Smooth muscle cell (in vitro differentiated cells): ENCODE data around the gene ATP8A2. TPM values are rescaled to one million over a fixed set of nuclear protein-coding genes. Genes with fewer than 3 reads are reported as not detected.

Experiments used
- DNase-seq: peaks from one replicate; lab custom pipeline; 2025; ENCODE audit not compliant: unreplicated experiment; lab: John Stamatoyannopoulos, UW
- H2AFZ ChIP-seq: fragments of 200-600 bp; sonication (generic); 2 replicates; pipeline ENCODE4 v1.6.0; 2016; ENCODE audit warnings: antibody characterized with exemption, low read depth, mild to moderate bottlenecking
- H3F3A ChIP-seq: fragments of 200-600 bp; sonication (generic); 2 replicates; pipeline ENCODE4 v1.6.0; 2017; ENCODE audit warnings: antibody characterized with exemption, low read depth
- H3K27ac ChIP-seq: fragments of 200-600 bp; sonication (generic); 2 replicates; pipeline ENCODE4 v1.5.1; 2016; ENCODE audit warnings: low read depth, mild to moderate bottlenecking
- H3K27me3 ChIP-seq: fragments of 200-600 bp; sonication (generic); 2 replicates; pipeline ENCODE4 v1.6.1; 2016; ENCODE audit warnings: low read depth, mild to moderate bottlenecking
- H3K36me3 ChIP-seq: fragments of 200-600 bp; sonication (generic); 2 replicates; pipeline ENCODE4 v1.5.1; 2016; ENCODE audit warnings: low read depth
- H3K4me1 ChIP-seq: fragments of 200-600 bp; sonication (generic); 2 replicates; pipeline ENCODE4 v1.5.1; 2016; ENCODE audit warnings: low read depth
- H3K4me2 ChIP-seq: fragments of 200-600 bp; sonication (generic); 2 replicates; pipeline ENCODE4 v1.6.0; 2016; ENCODE audit warnings: mild to moderate bottlenecking
- H3K4me3 ChIP-seq: fragments of 200-600 bp; sonication (generic); 2 replicates; pipeline ENCODE4 v1.5.1; 2016; ENCODE audit warnings: mild to moderate bottlenecking
- H3K79me2 ChIP-seq: fragments of 200-600 bp; sonication (generic); 2 replicates; pipeline ENCODE4 v1.6.0; 2016; ENCODE audit warnings: low read depth, mild to moderate bottlenecking
- H3K9ac ChIP-seq: fragments of 200-600 bp; sonication (generic); 2 replicates; pipeline ENCODE4 v1.6.0; 2016; ENCODE audit warnings: low read depth
- H3K9me3 ChIP-seq: fragments of 200-600 bp; sonication (generic); replicated peaks from 2 replicates; pipeline ENCODE4 v1.5.1; 2016; ENCODE audit warnings: low read depth
- H4K20me1 ChIP-seq: fragments of 200-600 bp; sonication (generic); 2 replicates; pipeline ENCODE4 v1.6.0; 2016; ENCODE audit warnings: low read depth
- WGBS: methylation state at CpG from one replicate; pipeline ENCODE4 v1.1.7; 2016; ENCODE audit warnings: low lambda C conversion rate; 5-methylcytosine and 5-hydroxymethylcytosine counted together
- polyA plus RNA-seq: library from polyadenylated mRNA; unstranded; fragments of >200 nt; fragmentation: Nextera tagmentation; extraction: Ambion mirVana; gene quantifications from 2 replicates; pipeline ENCODE4 v1.2.1, GENCODE V29; 2016
- total RNA-seq: library from RNA; depleted of rRNA; stranded (reverse); fragments of >200 nt; gene quantifications from 2 replicates; pipeline ENCODE4 v1.2.3, GENCODE V29; 2014
- TF ChIP-seq, protein P1 (sequence below): fragments of 200-600 bp; sonication (generic); IDR thresholded peaks from 2 replicates; pipeline ENCODE4 v1.5.1; 2017; ENCODE audit warnings: borderline replicate concordance, mild to moderate bottlenecking, antibody characterized with exemption; ENCODE audit not compliant: insufficient read depth, poor library complexity, severe bottlenecking

The ATP8A2 gene
- total and polyA plus RNA-seq, 2 experiments from 2014 or later: under 0.01 to 0.06 TPM

DNA sequence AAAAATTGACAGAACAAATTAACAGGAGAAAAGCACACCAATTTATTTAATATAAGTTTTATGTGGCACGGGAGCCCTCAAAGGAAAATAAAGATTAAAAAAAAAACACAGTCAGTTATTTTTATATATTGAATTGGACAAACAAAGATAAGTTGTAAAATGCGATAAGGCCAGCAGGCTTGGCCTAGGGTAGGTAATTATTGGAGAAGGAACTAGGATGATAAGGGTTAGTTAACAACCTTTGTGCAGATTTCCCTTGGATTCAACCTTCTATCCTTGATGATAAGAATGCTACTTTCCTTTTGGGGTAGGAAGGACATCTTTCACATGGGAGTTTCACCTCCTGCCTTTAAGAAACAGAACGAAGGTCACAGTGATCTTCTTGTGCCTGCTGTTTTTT lies 427.2 kb downstream of the ATP8A2 start:
- Histone ChIP-seq H4K20me1 (no peaks in the 10 kb centered on the region), H3K4me3 (no peak overlapping the region), H3F3A (no peaks in the 10 kb centered on the region), H3K9ac (no peak overlapping the region), H3K36me3 (no peaks in the 10 kb centered on the region), H3K4me2 (no peak overlapping the region), H2AFZ (no peak overlapping the region), H3K9me3 (no peaks in the 10 kb centered on the region), H3K79me2 (no peaks in the 10 kb centered on the region), H3K27me3 (no peaks in the 10 kb centered on the region), H3K4me1 (no peaks in the 10 kb centered on the region), H3K27ac (no peak overlapping the region)
- TF ChIP-seq, protein P1, sequence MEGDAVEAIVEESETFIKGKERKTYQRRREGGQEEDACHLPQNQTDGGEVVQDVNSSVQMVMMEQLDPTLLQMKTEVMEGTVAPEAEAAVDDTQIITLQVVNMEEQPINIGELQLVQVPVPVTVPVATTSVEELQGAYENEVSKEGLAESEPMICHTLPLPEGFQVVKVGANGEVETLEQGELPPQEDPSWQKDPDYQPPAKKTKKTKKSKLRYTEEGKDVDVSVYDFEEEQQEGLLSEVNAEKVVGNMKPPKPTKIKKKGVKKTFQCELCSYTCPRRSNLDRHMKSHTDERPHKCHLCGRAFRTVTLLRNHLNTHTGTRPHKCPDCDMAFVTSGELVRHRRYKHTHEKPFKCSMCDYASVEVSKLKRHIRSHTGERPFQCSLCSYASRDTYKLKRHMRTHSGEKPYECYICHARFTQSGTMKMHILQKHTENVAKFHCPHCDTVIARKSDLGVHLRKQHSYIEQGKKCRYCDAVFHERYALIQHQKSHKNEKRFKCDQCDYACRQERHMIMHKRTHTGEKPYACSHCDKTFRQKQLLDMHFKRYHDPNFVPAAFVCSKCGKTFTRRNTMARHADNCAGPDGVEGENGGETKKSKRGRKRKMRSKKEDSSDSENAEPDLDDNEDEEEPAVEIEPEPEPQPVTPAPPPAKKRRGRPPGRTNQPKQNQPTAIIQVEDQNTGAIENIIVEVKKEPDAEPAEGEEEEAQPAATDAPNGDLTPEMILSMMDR: no peak
- WGBS: 83% methylated on average over 3 of the region's 3 CpGs
- no peak for DNase-seq

DNA sequence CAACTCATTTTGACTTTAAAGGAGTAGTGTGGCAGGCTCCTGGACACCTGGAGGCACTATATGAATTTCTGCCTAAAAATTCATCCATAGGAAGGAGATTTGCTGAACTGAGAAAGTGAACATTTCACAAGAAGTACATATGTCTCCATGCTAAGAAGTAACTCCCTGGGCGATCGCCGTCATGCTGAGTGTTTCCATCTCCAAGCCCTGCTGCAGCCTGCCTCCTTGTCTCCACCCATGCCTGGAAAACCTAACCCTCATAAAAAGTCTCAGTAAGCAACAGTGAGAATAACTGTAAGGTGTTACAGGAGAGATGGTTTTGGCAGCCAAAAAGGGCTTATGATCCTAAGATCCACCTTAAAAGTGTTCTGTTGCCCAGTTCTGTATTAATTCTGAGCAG lies 428.7 kb downstream of the ATP8A2 start:
- no peak overlapping the region for H2AFZ ChIP-seq
- no peak overlapping the region for H3K4me2 ChIP-seq
- DNase-seq: no peak
- no peaks in the 10 kb centered on the region for H3K36me3 ChIP-seq
- H3F3A ChIP-seq: no peaks in the 10 kb centered on the region
- no peaks in the 10 kb centered on the region for H4K20me1 ChIP-seq
- H3K9ac ChIP-seq: no peak overlapping the region
- no peak overlapping the region for H3K27ac ChIP-seq
- no peaks in the 10 kb centered on the region for H3K27me3 ChIP-seq
- TF ChIP-seq, protein P1: no peak
- H3K9me3 ChIP-seq: no peaks in the 10 kb centered on the region
- H3K4me1 ChIP-seq: no peaks in the 10 kb centered on the region
- H3K79me2 ChIP-seq: no peaks in the 10 kb centered on the region
- WGBS: 86% methylated on average over 3 of the region's 3 CpGs
- H3K4me3 ChIP-seq: no peak overlapping the region

GRCh38 chr13:25802579-25802978 lies 430.8 kb downstream of the ATP8A2 start:
- H3F3A ChIP-seq: no peaks in the 10 kb centered on the region
- H3K4me2 ChIP-seq: no peak overlapping the region
- H3K4me1 ChIP-seq: no peaks in the 10 kb centered on the region
- H3K4me3 ChIP-seq: no peak overlapping the region
- no peak overlapping the region for H3K9ac ChIP-seq
- no peaks in the 10 kb centered on the region for H3K27me3 ChIP-seq
- H2AFZ ChIP-seq: no peak overlapping the region
- WGBS: 89% methylated on average over 3 of the region's 3 CpGs
- TF ChIP-seq, protein P1: no peak
- DNase-seq: no peak
- no peaks in the 10 kb centered on the region for H3K79me2 ChIP-seq
- H3K27ac ChIP-seq: no peak overlapping the region
- no peaks in the 10 kb centered on the region for H3K36me3 ChIP-seq
- H3K9me3 ChIP-seq: no peaks in the 10 kb centered on the region
- H4K20me1 ChIP-seq: no peaks in the 10 kb centered on the region

GRCh38 chr13:25803641-25804040 lies 431.9 kb downstream of the ATP8A2 start:
- Histone ChIP-seq H3K27ac (no peak overlapping the region), H2AFZ (no peak overlapping the region), H3F3A (no peaks in the 10 kb centered on the region), H3K36me3 (no peaks in the 10 kb centered on the region), H3K4me1 (no peaks in the 10 kb centered on the region), H3K79me2 (no peaks in the 10 kb centered on the region), H3K4me3 (no peak overlapping the region), H3K4me2 (no peak overlapping the region), H4K20me1 (no peaks in the 10 kb centered on the region), H3K27me3 (no peaks in the 10 kb centered on the region), H3K9me3 (no peaks in the 10 kb centered on the region), H3K9ac (no peak overlapping the region)
- DNase-seq: no peak
- WGBS: 94% methylated on average over 3 of the region's 3 CpGs
- TF ChIP-seq, protein P1: no peak
